Vagina (tissue), 2 donors: ENCODE data around the gene ASAP2. TPM values are rescaled to one million over a fixed set of nuclear protein-coding genes. Genes with fewer than 3 reads are reported as not detected.

Experiments
- DNase-seq, 2 donors: peaks; one replicate each; pipeline ENCODE4 v3.0.0-alpha.2; 2017; ENCODE audit errors: extremely low spot score in 2 of 2
- H3K27ac ChIP-seq: fragments of 200-600 bp; sonication (generic); one replicate; pipeline ENCODE4 v1.5.1; 2019
- H3K27me3 ChIP-seq: fragments of 200-600 bp; sonication (generic); one replicate; pipeline ENCODE4 v1.5.1; 2019
- H3K36me3 ChIP-seq, 2 donors: fragments of 200-600 bp; sonication (generic); one replicate each; pipeline ENCODE4 v1.5.1; 2017 to 2019
- H3K4me1 ChIP-seq: fragments of 200-600 bp; sonication (generic); one replicate; pipeline ENCODE4 v1.5.1; 2019
- H3K4me3 ChIP-seq, 2 donors: fragments of 200-600 bp; sonication (generic); 1 replicate in 1 of 2; 2 replicates in 1 of 2; pipeline ENCODE4 v1.5.1; 2016 to 2019
- H3K9me3 ChIP-seq: fragments of 200-600 bp; sonication (generic); one replicate; pipeline ENCODE4 v1.5.1; 2019
- POLR2A ChIP-seq, 2 donors: fragments of 450-650 bp; IDR thresholded peaks; one replicate each; pipeline ENCODE4 v1.6.1; 2017; ENCODE audit warnings: antibody characterized with exemption in 2 of 2, mild to moderate bottlenecking in 2 of 2, moderate library complexity in 2 of 2
- POLR2AphosphoS5 ChIP-seq, 2 donors: sonication (generic); formaldehyde crosslinking; IDR thresholded peaks; one replicate each; pipeline ENCODE4 v1.9.0; 2017; ENCODE audit warnings: antibody characterized with exemption in 2 of 2, mild to moderate bottlenecking in 2 of 2, low read depth in 1 of 2; ENCODE audit not compliant: insufficient read depth in 1 of 2
- intact Hi-C: fragments of 100-400 bp; cut with DNase I; formaldehyde crosslinking; loops from one replicate; pipeline ENCODE4 v1.15.1; 2023
- total RNA-seq: library from RNA; depleted of rRNA; stranded (reverse); fragments of >200 nt; gene quantifications from one replicate; pipeline ENCODE4 v1.2.3, GENCODE V29; 2016
- TF ChIP-seq, protein P1 (sequence below), 3 experiments: fragments of 450-650 bp in 2 of 3; fragments of 200-600 bp in 1 of 3; sonication (generic) in 1 of 3; IDR thresholded peaks; one replicate each; pipeline ENCODE4 v1.5.1; 2017 to 2019; ENCODE audit warnings: antibody characterized with exemption in 3 of 3, mild to moderate bottlenecking in 2 of 3, moderate library complexity in 2 of 3

ASAP2 gene
- total RNA-seq, 1 donor from 2014 or later, result 36.3 TPM

DNA sequence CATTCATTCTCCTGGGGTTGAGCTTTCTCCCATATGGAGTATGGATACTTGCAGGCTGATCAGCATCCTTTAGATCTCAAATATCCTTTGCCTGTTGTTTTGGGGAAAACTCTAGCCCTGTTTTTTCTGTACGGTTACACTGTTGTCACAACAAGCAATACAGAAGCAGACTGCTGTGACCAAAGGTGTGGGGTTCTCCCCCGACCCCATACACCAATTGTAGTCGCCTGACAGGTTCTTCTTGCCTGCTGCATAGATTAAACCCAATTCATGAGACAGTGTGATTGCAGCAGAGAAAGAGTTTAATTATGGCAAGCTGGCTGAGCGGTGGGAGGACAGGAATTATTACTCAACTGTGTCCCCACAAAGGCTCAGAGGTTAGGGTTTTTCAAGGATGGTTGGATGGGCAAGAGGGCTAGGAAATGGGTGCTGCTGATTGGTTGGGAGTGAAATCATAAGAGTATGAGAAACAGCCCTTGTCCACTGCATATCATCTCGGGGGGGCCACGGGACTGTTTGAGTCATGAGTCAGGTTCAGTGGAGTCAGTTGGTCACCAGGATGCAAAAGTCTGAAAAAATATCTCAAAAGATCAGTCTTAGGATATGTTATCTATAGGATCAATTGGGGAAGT, 176.1 kb downstream of the ASAP2 start:
- Histone ChIP-seq H3K27ac (no peak overlapping the region), H3K4me3 (no peak overlapping the region), H3K9me3 (no peaks in the 10 kb centered on the region), H3K4me1 (peaks cover 40% of the 10 kb centered on the region), H3K36me3 (no peaks in the 10 kb centered on the region), H3K27me3 (no peaks in the 10 kb centered on the region)
- no peak for DNase-seq
- intact Hi-C loops, result no loop called here
- TF ChIP-seq POLR2A (IDR thresholded peaks at IDR 0.05), result no peak

DNA sequence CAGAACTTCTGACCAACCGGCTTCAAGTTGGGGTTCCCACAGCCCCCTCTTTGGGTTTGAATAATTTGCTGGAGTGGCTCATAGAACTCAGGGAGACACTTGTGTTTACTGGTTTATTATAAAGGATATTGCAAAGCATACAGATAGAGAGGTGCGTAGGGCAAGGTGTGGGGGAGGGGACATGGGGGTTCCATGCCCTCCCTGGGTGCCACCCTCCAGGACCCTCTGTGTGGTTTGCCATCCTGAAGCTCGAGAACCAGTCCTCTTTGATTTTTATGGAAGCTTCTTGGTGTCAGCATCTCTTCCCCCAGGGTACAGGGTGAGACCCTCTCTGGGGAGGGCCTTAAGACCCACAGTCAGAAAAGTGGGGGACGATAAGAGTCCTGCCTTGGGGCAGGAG, 177.9 kb downstream of the ASAP2 start:
- no peak for DNase-seq
- Histone ChIP-seq H3K27ac (peak overlapping the region; percentile 14), H3K4me3 (no peak overlapping the region), H3K4me1 (peaks cover 29% of the 10 kb centered on the region), H3K9me3 (no peaks in the 10 kb centered on the region), H3K36me3 (no peaks in the 10 kb centered on the region), H3K27me3 (no peaks in the 10 kb centered on the region)
- TF ChIP-seq POLR2AphosphoS5 (IDR thresholded peaks at IDR 0.05; ENCODE audit: insufficient read depth in 1 of 2, low read depth in 1 of 2), result no peak
- TF ChIP-seq, protein P1, sequence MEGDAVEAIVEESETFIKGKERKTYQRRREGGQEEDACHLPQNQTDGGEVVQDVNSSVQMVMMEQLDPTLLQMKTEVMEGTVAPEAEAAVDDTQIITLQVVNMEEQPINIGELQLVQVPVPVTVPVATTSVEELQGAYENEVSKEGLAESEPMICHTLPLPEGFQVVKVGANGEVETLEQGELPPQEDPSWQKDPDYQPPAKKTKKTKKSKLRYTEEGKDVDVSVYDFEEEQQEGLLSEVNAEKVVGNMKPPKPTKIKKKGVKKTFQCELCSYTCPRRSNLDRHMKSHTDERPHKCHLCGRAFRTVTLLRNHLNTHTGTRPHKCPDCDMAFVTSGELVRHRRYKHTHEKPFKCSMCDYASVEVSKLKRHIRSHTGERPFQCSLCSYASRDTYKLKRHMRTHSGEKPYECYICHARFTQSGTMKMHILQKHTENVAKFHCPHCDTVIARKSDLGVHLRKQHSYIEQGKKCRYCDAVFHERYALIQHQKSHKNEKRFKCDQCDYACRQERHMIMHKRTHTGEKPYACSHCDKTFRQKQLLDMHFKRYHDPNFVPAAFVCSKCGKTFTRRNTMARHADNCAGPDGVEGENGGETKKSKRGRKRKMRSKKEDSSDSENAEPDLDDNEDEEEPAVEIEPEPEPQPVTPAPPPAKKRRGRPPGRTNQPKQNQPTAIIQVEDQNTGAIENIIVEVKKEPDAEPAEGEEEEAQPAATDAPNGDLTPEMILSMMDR (IDR thresholded peaks at IDR 0.05), result no peak
- no peak for TF ChIP-seq POLR2A (IDR thresholded peaks at IDR 0.05)
- intact Hi-C loops, result no loop called here

DNA sequence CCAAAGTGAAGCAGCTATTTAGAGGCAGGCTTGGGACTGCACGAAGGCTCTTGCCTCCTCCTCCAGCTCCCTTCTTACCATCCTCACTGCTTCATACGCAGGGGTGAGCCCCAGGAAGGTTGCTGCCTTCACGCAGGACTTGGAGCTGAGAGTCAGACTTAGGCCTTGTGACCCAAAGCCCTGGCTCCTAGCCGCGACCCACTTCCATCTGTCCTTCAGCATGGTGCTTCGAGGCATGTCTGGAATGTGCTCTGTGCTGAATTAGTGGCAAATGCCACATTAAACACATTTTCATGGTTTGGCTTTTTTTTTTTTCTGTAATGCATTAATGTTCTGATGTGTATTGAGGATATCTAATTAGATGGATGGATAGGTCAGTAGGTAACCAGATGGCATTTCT, 179.2 kb downstream of the ASAP2 start:
- intact Hi-C loops, result loop anchor here (5.0 kb wide), 1 partner anchor 1261 kb away; no protein-coding TSS in a partner anchor
- peaks cover 0 to 11% of the 10 kb centered on the region in 2 donors for H3K36me3 ChIP-seq
- no peaks in the 10 kb centered on the region for H3K27me3 ChIP-seq
- H3K4me3 ChIP-seq, result no peak overlapping the region
- peak overlapping the region; percentile 71 for H3K27ac ChIP-seq
- no peaks in the 10 kb centered on the region for H3K9me3 ChIP-seq
- DNase-seq, result no peak
- H3K4me1 ChIP-seq, result peaks cover 21% of the 10 kb centered on the region
- TF ChIP-seq, protein P1 (IDR thresholded peaks at IDR 0.05), result no peak
- no peak for TF ChIP-seq POLR2AphosphoS5 (IDR thresholded peaks at IDR 0.05; ENCODE audit: insufficient read depth in 1 of 2, low read depth in 1 of 2)
- no peak for TF ChIP-seq POLR2A (IDR thresholded peaks at IDR 0.05)

DNA sequence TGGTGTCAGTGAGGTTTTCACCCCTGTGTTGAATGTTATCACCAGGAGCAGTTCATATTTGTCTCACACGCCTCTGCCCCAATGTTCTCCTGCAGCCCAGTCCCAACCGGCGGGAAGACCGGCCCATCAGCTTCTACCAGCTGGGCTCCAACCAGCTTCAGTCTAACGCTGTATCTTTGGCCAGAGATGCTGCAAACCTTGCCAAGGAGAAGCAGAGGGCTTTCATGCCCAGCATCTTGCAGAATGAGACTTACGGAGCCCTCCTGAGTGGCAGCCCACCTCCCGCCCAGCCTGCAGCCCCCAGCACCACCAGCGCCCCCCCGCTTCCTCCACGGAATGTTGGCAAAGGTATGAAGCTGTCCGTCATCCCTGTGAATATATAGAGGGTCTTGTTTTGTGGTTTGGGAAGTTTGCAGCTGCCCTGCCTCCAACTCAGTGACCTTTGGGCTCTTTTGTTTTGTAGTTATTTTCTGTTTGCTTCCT, 181.6 kb downstream of the ASAP2 start:
- H3K9me3 ChIP-seq, result no peaks in the 10 kb centered on the region
- H3K27me3 ChIP-seq, result no peaks in the 10 kb centered on the region
- H3K36me3 ChIP-seq, result peaks cover 0 to 15% of the 10 kb centered on the region in 2 donors
- intact Hi-C loops, result loop anchor here (5.0 kb wide), 1 partner anchor 1259 kb away; no protein-coding TSS in a partner anchor
- H3K4me1 ChIP-seq, result peaks cover 28% of the 10 kb centered on the region
- H3K27ac ChIP-seq, result peak overlapping the region; percentile 71
- DNase-seq, result no peak
- TF ChIP-seq, protein P1 (IDR thresholded peaks at IDR 0.05), result no peak
- TF ChIP-seq POLR2AphosphoS5 (IDR thresholded peaks at IDR 0.05; ENCODE audit: insufficient read depth in 1 of 2, low read depth in 1 of 2) (no peak), POLR2A (IDR thresholded peaks at IDR 0.05) (no peak)
- no peak overlapping the region for H3K4me3 ChIP-seq

DNA sequence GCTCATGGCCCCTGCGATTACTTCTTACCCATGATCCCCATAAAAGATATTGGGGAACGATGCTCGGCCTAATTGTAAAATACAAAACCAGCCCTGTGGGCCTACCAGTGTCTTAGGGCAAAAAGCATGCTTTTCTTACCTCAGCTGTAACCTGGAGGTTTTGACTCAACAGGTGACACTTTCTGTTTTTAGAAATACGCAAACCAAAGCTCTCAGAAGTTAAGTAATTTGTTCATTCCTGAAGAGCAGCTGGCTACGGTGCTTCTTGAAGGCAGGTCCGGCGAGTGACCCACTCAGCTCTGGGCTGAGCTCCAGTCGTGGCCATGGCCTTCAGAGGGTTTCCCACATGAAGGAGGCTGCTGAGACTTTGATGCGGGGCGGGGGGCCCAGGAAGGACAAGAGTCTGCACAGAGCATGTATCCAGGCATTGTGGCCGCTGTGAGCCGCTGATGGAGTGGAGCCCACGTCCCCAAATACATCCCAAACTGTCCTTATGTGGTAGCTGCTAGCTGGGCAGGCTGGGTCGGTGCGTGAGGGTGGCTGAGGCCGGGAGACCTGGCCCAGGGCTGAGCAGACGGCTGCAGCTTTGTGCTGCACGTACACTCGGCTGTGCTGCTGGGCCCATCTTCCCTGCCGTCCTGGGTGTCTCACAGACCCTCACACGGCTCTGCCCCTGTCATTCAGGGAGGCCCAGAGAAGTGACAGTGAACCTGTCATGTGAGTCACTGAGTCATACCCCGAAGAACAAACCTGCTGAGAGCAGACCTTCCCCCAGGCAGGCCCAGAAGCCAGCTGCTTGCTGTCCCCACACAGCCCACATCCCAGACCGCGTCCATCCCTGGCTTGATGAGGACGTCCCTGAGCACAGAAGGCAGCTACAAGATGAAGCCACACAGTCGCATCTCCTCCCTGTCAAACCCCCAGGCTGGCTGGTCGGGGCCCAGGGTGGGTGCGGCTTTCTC, 182.6 kb downstream of the ASAP2 start:
- intact Hi-C loops, result loop anchor here (5.0 kb wide), 1 partner anchor 1258 kb away; no protein-coding TSS in a partner anchor
- Histone ChIP-seq H3K27ac (peak overlapping the region; percentile 88), H3K4me1 (peaks cover 36% of the 10 kb centered on the region), H3K9me3 (no peaks in the 10 kb centered on the region), H3K27me3 (no peaks in the 10 kb centered on the region), H3K36me3 (peaks cover 0 to 15% of the 10 kb centered on the region in 2 donors), H3K4me3 (no peak overlapping the region)
- no peak for TF ChIP-seq POLR2AphosphoS5 (IDR thresholded peaks at IDR 0.05; ENCODE audit: insufficient read depth in 1 of 2, low read depth in 1 of 2)
- TF ChIP-seq, protein P1 (IDR thresholded peaks at IDR 0.05), result no peak
- no peak for TF ChIP-seq POLR2A (IDR thresholded peaks at IDR 0.05)
- DNase-seq, result no peak
